HepG2 (cell line): ENCODE measurements around the gene METRN. TPM values are rescaled to one million over a fixed set of nuclear protein-coding genes. Genes with fewer than 3 reads are reported as not detected.
A peak's percentile ranks its signal among the peaks of the same experiment; 100 is the strongest.

Source experiments
- ATAC-seq: fragments of 200-7000 bp; cut with Tn5 transposase; 3 replicates; pipeline ENCODE4 v1.9.1; 2020; ENCODE audit warnings: mild to moderate bottlenecking, moderate library complexity
- BruUV-seq: library from RNA; stranded (reverse); fragments of 400-500 nt; replicated peaks from 2 replicates; lab custom pipeline; 2021; lab: Mats Ljungman, UMichigan
- CTCF ChIA-PET: fragments of 300-600 bp; formaldehyde crosslinking; extraction: SDS; loops from one replicate; lab custom pipeline; 2021; ENCODE audit warnings: low total read pairs, inconsistent platforms, low intra/inter-chr PET ratio; lab: Yijun Ruan, JAX
- POLR2A ChIA-PET: fragments of 350-600 bp; sonication (Branson Sonifier 250); formaldehyde crosslinking; loops from one replicate; lab custom pipeline; 2020; ENCODE audit warnings: antibody characterized with exemption, inconsistent platforms; lab: Yijun Ruan, JAX
- DNase-seq: peaks from one replicate; pipeline ENCODE4 v3.0.0-alpha.2; 2015; ENCODE audit warnings: low spot score
- FAIRE-seq: peaks from 3 replicates; lab custom pipeline; 2011; peaks lifted over from hg19 to GRCh38; lab: Jason Lieb, UNC
- H2AFZ ChIP-seq: one replicate; pipeline ENCODE4 v1.6.1; 2011; ENCODE audit warnings: low read length, inconsistent platforms
- H3K27ac ChIP-seq: fragments of 300-600 bp; 3 replicates; pipeline ENCODE4 v1.8.0; 2011; ENCODE audit warnings: mixed run types, mild to moderate bottlenecking, mixed read lengths, low read length, inconsistent platforms; ENCODE audit not compliant: insufficient read depth; ENCODE audit errors: extremely low read length
- H3K27me3 ChIP-seq, 2 experiments: fragments of 200-600 bp in 1 of 2; 2 replicates in 1 of 2; 3 replicates in 1 of 2; pipeline versions ENCODE4 v1.6.0 to v1.8.0; 2011; ENCODE audit warnings: low read length in 2 of 2, mild to moderate bottlenecking in 2 of 2, moderate library complexity in 2 of 2, inconsistent platforms in 1 of 2; ENCODE audit not compliant: insufficient read depth in 2 of 2, control insufficient read depth in 1 of 2
- H3K36me3 ChIP-seq, 2 experiments: fragments of 200-600 bp in 1 of 2; replicated peaks in 1 of 2; 2 replicates in 1 of 2; 3 replicates in 1 of 2; pipeline versions ENCODE4 v1.5.1 to v1.8.0; 2011; ENCODE audit warnings: low read length in 2 of 2, inconsistent platforms in 1 of 2; ENCODE audit not compliant: insufficient read depth in 2 of 2, control insufficient read depth in 1 of 2
- H3K4me1 ChIP-seq: 2 replicates; pipeline ENCODE4 v1.5.1; 2012; ENCODE audit warnings: low read length, inconsistent platforms; ENCODE audit not compliant: insufficient read depth
- H3K4me2 ChIP-seq: 2 replicates; pipeline ENCODE4 v1.6.0; 2011; ENCODE audit warnings: low read depth, low read length, inconsistent platforms
- H3K4me3 ChIP-seq, 3 experiments: fragments of 200-600 bp in 1 of 3; sonication (generic), shearing (Covaris generic) in 1 of 3; replicated peaks in 1 of 3; 2 replicates each; pipeline ENCODE4 v1.5.1; 2011 to 2016; ENCODE audit warnings: low read length in 3 of 3, inconsistent platforms in 2 of 3, low read depth in 2 of 3, mild to moderate bottlenecking in 2 of 3, control low read depth in 1 of 3, mixed read lengths in 1 of 3; ENCODE audit not compliant: insufficient read depth in 1 of 3
- H3K79me2 ChIP-seq: one replicate; pipeline ENCODE4 v1.6.1; 2011; ENCODE audit warnings: low read length, inconsistent platforms; ENCODE audit not compliant: insufficient read depth
- H3K9ac ChIP-seq: 2 replicates; pipeline ENCODE4 v1.6.0; 2011; ENCODE audit warnings: mild to moderate bottlenecking, low read depth, low read length, inconsistent platforms; ENCODE audit not compliant: insufficient read depth
- H3K9me3 ChIP-seq: 2 replicates; pipeline ENCODE4 v1.5.1; 2012; ENCODE audit warnings: mild to moderate bottlenecking, low read length
- H4K20me1 ChIP-seq: 2 replicates; pipeline ENCODE4 v1.6.0; 2011; ENCODE audit warnings: inconsistent platforms, mild to moderate bottlenecking, low read length, moderate library complexity; ENCODE audit not compliant: insufficient read depth
- ELF4 ChIP-seq: sonication (generic); formaldehyde crosslinking; IDR thresholded peaks from 2 replicates; pipeline ENCODE4 v1.5.0; 2020; ENCODE audit warnings: missing genetic modification reagents, mild to moderate bottlenecking, moderate library complexity, borderline replicate concordance
- ETV6 ChIP-seq: sonication (generic); formaldehyde crosslinking; conservative IDR thresholded peaks from 2 replicates; pipeline ENCODE4 v1.4.0; 2020; ENCODE audit warnings: missing genetic modification reagents
- FOXC1 ChIP-seq: sonication (generic); formaldehyde crosslinking; IDR thresholded peaks from 2 replicates; pipeline ENCODE4 v1.8.0; 2022; ENCODE audit warnings: mild to moderate bottlenecking, missing genetic modification reagents, borderline replicate concordance
- GABPA ChIP-seq, 2 experiments: IDR thresholded peaks; 2 replicates each; pipeline ENCODE4 v1.6.1; 2011 to 2016; ENCODE audit warnings: low read depth in 2 of 2, low read length in 1 of 2, missing biosample characterization in 1 of 2, missing genetic modification characterization in 1 of 2
- HMG20A ChIP-seq: IDR thresholded peaks from 2 replicates; pipeline ENCODE4 v1.6.1; 2016; ENCODE audit warnings: borderline replicate concordance
- HMG20B ChIP-seq: conservative IDR thresholded peaks from 2 replicates; pipeline ENCODE4 v1.6.1; 2016; ENCODE audit warnings: missing genetic modification reagents, missing compliant biosample characterization
- HOXA9 ChIP-seq: sonication (generic); formaldehyde crosslinking; IDR thresholded peaks from 2 replicates; pipeline ENCODE4 v1.8.1; 2022; ENCODE audit warnings: missing genetic modification reagents, mild to moderate bottlenecking, moderate library complexity, borderline replicate concordance
- KLF6 ChIP-seq: IDR thresholded peaks from 2 replicates; pipeline ENCODE4 v1.8.0; 2016; ENCODE audit warnings: missing biosample characterization, missing genetic modification reagents
- MXI1 ChIP-seq: IDR thresholded peaks from 3 replicates; pipeline ENCODE4 v1.6.1; 2012; ENCODE audit warnings: low read depth, low read length, inconsistent platforms, borderline replicate concordance
- NFE2L1 ChIP-seq: sonication (generic); formaldehyde crosslinking; IDR thresholded peaks from 2 replicates; pipeline ENCODE4 v1.4.0; 2020; ENCODE audit warnings: missing genetic modification reagents, mild to moderate bottlenecking, borderline replicate concordance
- POLR2AphosphoS5 ChIP-seq: IDR thresholded peaks from 2 replicates; pipeline ENCODE4 v1.6.1; 2012; ENCODE audit warnings: low read depth, low read length
- ZFYVE20 ChIP-seq: sonication (generic); formaldehyde crosslinking; IDR thresholded peaks from 2 replicates; pipeline ENCODE4 v1.8.0; 2023; ENCODE audit warnings: low read depth, mild to moderate bottlenecking, moderate library complexity, missing genetic modification reagents, borderline replicate concordance
- ZNF850 ChIP-seq: sonication (generic); formaldehyde crosslinking; conservative IDR thresholded peaks from 2 replicates; pipeline ENCODE4 v1.9.0; 2021; ENCODE audit warnings: mild to moderate bottlenecking, missing genetic modification reagents
- WGBS: methylation state at CpG from one replicate; pipeline ENCODE4 v1.1.6; 2017; ENCODE audit warnings: low lambda C conversion rate; 5-methylcytosine and 5-hydroxymethylcytosine counted together
- in situ Hi-C: cut with HindIII; loops from 2 replicates; pipeline ENCODE4 v1.10.0; 2017; ENCODE audit warnings: low pct_unique_long_range_greater_than_20kb; ENCODE audit not compliant: extremely low pct_ligation_motif_present
- intact Hi-C: fragments of 100-400 bp; cut with micrococcal nuclease; formaldehyde crosslinking; loops from one replicate; pipeline ENCODE4 v1.10.0; 2022; ENCODE audit not compliant: unreplicated experiment
- polyA plus RNA-seq, 8 experiments: library from polyadenylated mRNA; depleted of rRNA in 3 of 8; stranded (reverse) in 7 of 8; unstranded in 1 of 8; fragments of >200 nt; fragmentation: Illumina TruSeq in 4 of 8; extraction: Trizol in 4 of 8; gene quantifications; 2 replicates each; pipeline versions ENCODE4 v1.2.1 to v1.2.3, GENCODE V29; 2011 to 2016; ENCODE audit warnings: low read depth in 4 of 8, missing spikeins in 1 of 8, mixed read lengths in 1 of 8; ENCODE audit not compliant: insufficient read depth in 1 of 8
- total RNA-seq, 5 experiments: library from RNA; depleted of rRNA; stranded (reverse); fragments of >200 nt; fragmentation: Illumina TruSeq; extraction: Trizol; gene quantifications; 2 replicates each; pipeline ENCODE4 v1.2.3, GENCODE V29; 2016; ENCODE audit warnings: low read depth in 1 of 5
- TF ChIP-seq, protein P1 (sequence below): sonication (generic); formaldehyde crosslinking; IDR thresholded peaks from 2 replicates; pipeline ENCODE4 v1.5.1; 2020; ENCODE audit warnings: missing genetic modification reagents, mild to moderate bottlenecking, borderline replicate concordance
- TF ChIP-seq, protein P2 (sequence below): sonication (generic); formaldehyde crosslinking; IDR thresholded peaks from 2 replicates; pipeline ENCODE4 v1.4.0; 2020; ENCODE audit warnings: mild to moderate bottlenecking, missing genetic modification reagents
- TF ChIP-seq, protein P3 (sequence below): sonication (generic); formaldehyde crosslinking; IDR thresholded peaks from 2 replicates; pipeline ENCODE4 v1.8.1; 2022; ENCODE audit warnings: low read depth, mild to moderate bottlenecking, missing genetic modification reagents

The METRN gene
- total and polyA plus RNA-seq, 2 of the 13 experiments (the other 11 are each of a cell fraction or from before 2014, with no cell fraction given), result 25.5 to 46.1 TPM

DNA sequence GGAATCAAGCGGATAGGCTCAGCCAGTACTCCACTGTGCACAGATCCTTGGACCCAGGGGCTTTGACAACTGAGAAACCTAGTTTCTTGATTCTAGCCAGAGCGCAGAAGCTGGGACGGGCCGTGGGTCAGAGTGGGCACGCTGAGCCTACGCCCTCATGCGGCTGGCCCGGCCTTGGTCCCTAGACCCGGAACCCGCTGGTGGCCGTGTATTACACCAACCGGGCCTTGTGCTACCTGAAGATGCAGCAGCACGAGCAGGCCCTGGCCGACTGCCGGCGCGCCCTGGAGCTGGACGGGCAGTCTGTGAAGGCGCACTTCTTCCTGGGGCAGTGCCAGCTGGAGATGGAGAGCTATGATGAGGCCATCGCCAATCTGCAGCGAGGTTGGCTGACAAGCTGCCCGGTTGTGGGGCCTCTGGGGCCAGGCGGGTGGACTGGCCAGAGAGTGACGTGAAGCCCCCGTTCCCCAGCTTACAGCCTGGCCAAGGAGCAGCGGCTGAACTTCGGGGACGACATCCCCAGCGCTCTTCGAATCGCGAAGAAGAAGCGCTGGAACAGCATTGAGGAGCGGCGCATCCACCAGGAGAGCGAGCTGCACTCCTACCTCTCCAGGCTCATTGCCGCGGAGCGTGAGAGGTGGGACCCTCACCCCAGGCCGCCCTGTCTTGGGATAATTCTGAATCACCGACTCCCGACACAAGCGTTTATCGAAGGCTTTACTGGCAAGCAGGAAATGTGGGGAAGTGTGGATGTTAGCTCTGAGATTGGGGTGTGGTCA, 33.8 kb upstream of the METRN start:
- Histone ChIP-seq H3K4me1 (peaks cover 33% of the 10 kb centered on the region), H3K27me3 (no peaks in the 10 kb centered on the region; a peak in 1 of 5 replicates), H3K36me3 (peaks cover 8 to 17% of the 10 kb centered on the region in 2 experiments; a peak in 4 of 5 replicates), H3K79me2 (peaks cover 16% of the 10 kb centered on the region), H4K20me1 (0 out of 2 replicates have a peak, but pooled peaks cover 3% of the 10 kb centered on the region), H3K4me2 (peak overlapping the region; percentile 80), H3K27ac (peak overlapping the region; percentile 76), H3K4me3 (peak overlapping the region; percentile 72 to 88 (median 85)), H3K9ac (peak overlapping the region; percentile 82), H2AFZ (no peak overlapping the region), H3K9me3 (no peaks in the 10 kb centered on the region)
- ChIA-PET POLR2A (interaction anchor here (0.6 to 4.4 kb wide), 7 partner anchors 8 to 311 kb away, joined by 3 to 34 read pairs (median 5); partner anchors contain the start of genes METRN, MRPL28, RHOT2 and WDR24), CTCF (interaction anchor here (0.8 kb wide), 1 partner anchor 13 kb away, joined by 3 read pairs; the partner anchor contains the start of gene RHOT2)
- 53% methylated on average over 34 of the region's 44 CpGs for WGBS
- no TSS peak for BruUV-seq
- peak; percentile 49 for DNase-seq
- no peak for FAIRE-seq
- peak; percentile 14 for ATAC-seq
- intact Hi-C loops, result no loop called here
- in situ Hi-C loops, result no loop called here
- TF ChIP-seq HMG20B (CRISPR knock-in tag) (no peak), KLF6 (CRISPR knock-in tag) (0 out of 2 replicates have a peak, but pooled peaks have one; percentile 57), HOXA9 (CRISPR knock-in tag) (no peak), FOXC1 (CRISPR knock-in tag) (0 out of 2 replicates have a peak, but pooled peaks have one; percentile 25), POLR2AphosphoS5 (no peak), ZFYVE20 (no peak), NFE2L1 (peak; percentile 80), MXI1 (peak; percentile 40; the same call in 1 of the 3 replicates), ETV6 (CRISPR knock-in tag) (no peak), HMG20A (CRISPR knock-in tag) (no peak), ELF4 (CRISPR knock-in tag) (no peak), GABPA (IDR thresholded peaks at IDR 0.05; ENCODE audit: low read depth, low read length) (no peak; the same call in 1 of the 2 replicates), GABPA (CRISPR knock-in tag; IDR thresholded peaks at IDR 0.05; ENCODE audit: low read depth) (peak; percentile 54; the same call in 1 of the 2 replicates), ZNF850 (CRISPR knock-in tag) (no peak)
- TF ChIP-seq, protein P1, sequence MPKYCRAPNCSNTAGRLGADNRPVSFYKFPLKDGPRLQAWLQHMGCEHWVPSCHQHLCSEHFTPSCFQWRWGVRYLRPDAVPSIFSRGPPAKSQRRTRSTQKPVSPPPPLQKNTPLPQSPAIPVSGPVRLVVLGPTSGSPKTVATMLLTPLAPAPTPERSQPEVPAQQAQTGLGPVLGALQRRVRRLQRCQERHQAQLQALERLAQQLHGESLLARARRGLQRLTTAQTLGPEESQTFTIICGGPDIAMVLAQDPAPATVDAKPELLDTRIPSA, result no peak
- TF ChIP-seq, protein P2, sequence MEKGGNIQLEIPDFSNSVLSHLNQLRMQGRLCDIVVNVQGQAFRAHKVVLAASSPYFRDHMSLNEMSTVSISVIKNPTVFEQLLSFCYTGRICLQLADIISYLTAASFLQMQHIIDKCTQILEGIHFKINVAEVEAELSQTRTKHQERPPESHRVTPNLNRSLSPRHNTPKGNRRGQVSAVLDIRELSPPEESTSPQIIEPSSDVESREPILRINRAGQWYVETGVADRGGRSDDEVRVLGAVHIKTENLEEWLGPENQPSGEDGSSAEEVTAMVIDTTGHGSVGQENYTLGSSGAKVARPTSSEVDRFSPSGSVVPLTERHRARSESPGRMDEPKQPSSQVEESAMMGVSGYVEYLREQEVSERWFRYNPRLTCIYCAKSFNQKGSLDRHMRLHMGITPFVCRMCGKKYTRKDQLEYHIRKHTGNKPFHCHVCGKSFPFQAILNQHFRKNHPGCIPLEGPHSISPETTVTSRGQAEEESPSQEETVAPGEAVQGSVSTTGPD (CRISPR knock-in tag), result no peak
- TF ChIP-seq, protein P3, sequence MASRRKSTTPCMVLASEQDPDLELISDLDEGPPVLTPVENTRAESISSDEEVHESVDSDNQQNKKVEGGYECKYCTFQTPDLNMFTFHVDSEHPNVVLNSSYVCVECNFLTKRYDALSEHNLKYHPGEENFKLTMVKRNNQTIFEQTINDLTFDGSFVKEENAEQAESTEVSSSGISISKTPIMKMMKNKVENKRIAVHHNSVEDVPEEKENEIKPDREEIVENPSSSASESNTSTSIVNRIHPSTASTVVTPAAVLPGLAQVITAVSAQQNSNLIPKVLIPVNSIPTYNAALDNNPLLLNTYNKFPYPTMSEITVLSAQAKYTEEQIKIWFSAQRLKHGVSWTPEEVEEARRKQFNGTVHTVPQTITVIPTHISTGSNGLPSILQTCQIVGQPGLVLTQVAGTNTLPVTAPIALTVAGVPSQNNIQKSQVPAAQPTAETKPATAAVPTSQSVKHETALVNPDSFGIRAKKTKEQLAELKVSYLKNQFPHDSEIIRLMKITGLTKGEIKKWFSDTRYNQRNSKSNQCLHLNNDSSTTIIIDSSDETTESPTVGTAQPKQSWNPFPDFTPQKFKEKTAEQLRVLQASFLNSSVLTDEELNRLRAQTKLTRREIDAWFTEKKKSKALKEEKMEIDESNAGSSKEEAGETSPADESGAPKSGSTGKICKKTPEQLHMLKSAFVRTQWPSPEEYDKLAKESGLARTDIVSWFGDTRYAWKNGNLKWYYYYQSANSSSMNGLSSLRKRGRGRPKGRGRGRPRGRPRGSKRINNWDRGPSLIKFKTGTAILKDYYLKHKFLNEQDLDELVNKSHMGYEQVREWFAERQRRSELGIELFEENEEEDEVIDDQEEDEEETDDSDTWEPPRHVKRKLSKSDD (CRISPR knock-in tag), result no peak
